HepG2 (cell line): ENCODE measurements around the gene RRBP1. TPM values are rescaled to one million over a fixed set of nuclear protein-coding genes. Genes with fewer than 3 reads are reported as not detected.
A peak's percentile ranks its signal among the peaks of the same experiment; 100 is the strongest.

Experiments
- ATAC-seq: fragments of 200-7000 bp; cut with Tn5 transposase; 3 replicates; pipeline ENCODE4 v1.9.1; 2020; ENCODE audit warnings: mild to moderate bottlenecking, moderate library complexity
- BruUV-seq: library from RNA; stranded (reverse); fragments of 400-500 nt; replicated peaks from 2 replicates; lab custom pipeline; 2021; lab: Mats Ljungman, UMichigan
- CTCF ChIA-PET: fragments of 300-600 bp; formaldehyde crosslinking; extraction: SDS; loops from one replicate; lab custom pipeline; 2021; ENCODE audit warnings: low total read pairs, inconsistent platforms, low intra/inter-chr PET ratio; lab: Yijun Ruan, JAX
- POLR2A ChIA-PET: fragments of 350-600 bp; sonication (Branson Sonifier 250); formaldehyde crosslinking; loops from one replicate; lab custom pipeline; 2020; ENCODE audit warnings: antibody characterized with exemption, inconsistent platforms; lab: Yijun Ruan, JAX
- DNase-seq: peaks from one replicate; pipeline ENCODE4 v3.0.0-alpha.2; 2015; ENCODE audit warnings: low spot score
- FAIRE-seq: peaks from 3 replicates; lab custom pipeline; 2011; peaks lifted over from hg19 to GRCh38; lab: Jason Lieb, UNC
- H2AFZ ChIP-seq: one replicate; pipeline ENCODE4 v1.6.1; 2011; ENCODE audit warnings: low read length, inconsistent platforms
- H3K27ac ChIP-seq: fragments of 300-600 bp; 3 replicates; pipeline ENCODE4 v1.8.0; 2011; ENCODE audit warnings: mixed run types, mild to moderate bottlenecking, mixed read lengths, low read length, inconsistent platforms; ENCODE audit not compliant: insufficient read depth; ENCODE audit errors: extremely low read length
- H3K27me3 ChIP-seq, 2 experiments: fragments of 200-600 bp in 1 of 2; 2 replicates in 1 of 2; 3 replicates in 1 of 2; pipeline versions ENCODE4 v1.6.0 to v1.8.0; 2011; ENCODE audit warnings: low read length in 2 of 2, mild to moderate bottlenecking in 2 of 2, moderate library complexity in 2 of 2, inconsistent platforms in 1 of 2; ENCODE audit not compliant: insufficient read depth in 2 of 2, control insufficient read depth in 1 of 2
- H3K36me3 ChIP-seq, 2 experiments: fragments of 200-600 bp in 1 of 2; replicated peaks in 1 of 2; 2 replicates in 1 of 2; 3 replicates in 1 of 2; pipeline versions ENCODE4 v1.5.1 to v1.8.0; 2011; ENCODE audit warnings: low read length in 2 of 2, inconsistent platforms in 1 of 2; ENCODE audit not compliant: insufficient read depth in 2 of 2, control insufficient read depth in 1 of 2
- H3K4me1 ChIP-seq: 2 replicates; pipeline ENCODE4 v1.5.1; 2012; ENCODE audit warnings: low read length, inconsistent platforms; ENCODE audit not compliant: insufficient read depth
- H3K4me2 ChIP-seq: 2 replicates; pipeline ENCODE4 v1.6.0; 2011; ENCODE audit warnings: low read depth, low read length, inconsistent platforms
- H3K4me3 ChIP-seq, 3 experiments: fragments of 200-600 bp in 1 of 3; sonication (generic), shearing (Covaris generic) in 1 of 3; replicated peaks in 1 of 3; 2 replicates each; pipeline ENCODE4 v1.5.1; 2011 to 2016; ENCODE audit warnings: low read length in 3 of 3, inconsistent platforms in 2 of 3, low read depth in 2 of 3, mild to moderate bottlenecking in 2 of 3, control low read depth in 1 of 3, mixed read lengths in 1 of 3; ENCODE audit not compliant: insufficient read depth in 1 of 3
- H3K79me2 ChIP-seq: one replicate; pipeline ENCODE4 v1.6.1; 2011; ENCODE audit warnings: low read length, inconsistent platforms; ENCODE audit not compliant: insufficient read depth
- H3K9ac ChIP-seq: 2 replicates; pipeline ENCODE4 v1.6.0; 2011; ENCODE audit warnings: mild to moderate bottlenecking, low read depth, low read length, inconsistent platforms; ENCODE audit not compliant: insufficient read depth
- H3K9me3 ChIP-seq: 2 replicates; pipeline ENCODE4 v1.5.1; 2012; ENCODE audit warnings: mild to moderate bottlenecking, low read length
- H4K20me1 ChIP-seq: 2 replicates; pipeline ENCODE4 v1.6.0; 2011; ENCODE audit warnings: inconsistent platforms, mild to moderate bottlenecking, low read length, moderate library complexity; ENCODE audit not compliant: insufficient read depth
- AGO1 ChIP-seq: fragments of 200-400 bp; formaldehyde crosslinking; IDR thresholded peaks from 2 replicates; pipeline ENCODE4 v1.6.1; 2017; ENCODE audit warnings: mild to moderate bottlenecking, low read depth, low read length, moderate library complexity; ENCODE audit not compliant: poor library complexity, severe bottlenecking
- GLI4 ChIP-seq: sonication (generic); formaldehyde crosslinking; IDR thresholded peaks from 2 replicates; pipeline ENCODE4 v1.5.1; 2020; ENCODE audit warnings: missing genetic modification reagents, mild to moderate bottlenecking, moderate library complexity, borderline replicate concordance
- KLF15 ChIP-seq: sonication (generic); formaldehyde crosslinking; IDR thresholded peaks from 2 replicates; pipeline ENCODE4 v1.8.1; 2023; ENCODE audit warnings: borderline replicate concordance, mild to moderate bottlenecking, inconsistent platforms, missing genetic modification reagents, mixed read lengths
- MXD3 ChIP-seq: IDR thresholded peaks from 2 replicates; pipeline ENCODE4 v1.6.1; 2016; ENCODE audit warnings: mild to moderate bottlenecking, missing biosample characterization, missing genetic modification reagents
- SP5 ChIP-seq: IDR thresholded peaks from 2 replicates; pipeline ENCODE4 v1.6.1; 2016; ENCODE audit warnings: low read depth, borderline replicate concordance
- TAF1 ChIP-seq: sonication (generic); formaldehyde crosslinking; IDR thresholded peaks from 2 replicates; pipeline ENCODE4 v1.4.0; 2020; ENCODE audit warnings: missing genetic modification reagents
- TP53 ChIP-seq: sonication (generic); formaldehyde crosslinking; conservative IDR thresholded peaks from 2 replicates; pipeline ENCODE4 v1.4.0; 2020; ENCODE audit warnings: missing genetic modification reagents
- ZNF225 ChIP-seq: sonication (generic); formaldehyde crosslinking; IDR thresholded peaks from 2 replicates; pipeline ENCODE4 v1.4.0; 2020; ENCODE audit warnings: mild to moderate bottlenecking, missing genetic modification reagents
- ZNF30 ChIP-seq: sonication (generic); formaldehyde crosslinking; IDR thresholded peaks from 2 replicates; pipeline ENCODE4 v1.5.0; 2020; ENCODE audit warnings: mild to moderate bottlenecking, missing genetic modification reagents
- ZNF333 ChIP-seq: sonication (generic); formaldehyde crosslinking; IDR thresholded peaks from 2 replicates; pipeline ENCODE4 v1.4.0; 2020; ENCODE audit warnings: mild to moderate bottlenecking, missing genetic modification reagents, borderline replicate concordance
- ZNF468 ChIP-seq: sonication (generic); formaldehyde crosslinking; IDR thresholded peaks from 2 replicates; pipeline ENCODE4 v1.8.0; 2022; ENCODE audit warnings: mild to moderate bottlenecking, moderate library complexity, missing genetic modification reagents
- ZNF580 ChIP-seq: IDR thresholded peaks from 2 replicates; pipeline ENCODE4 v1.6.1; 2016; ENCODE audit warnings: low read depth, borderline replicate concordance
- WGBS: methylation state at CpG from one replicate; pipeline ENCODE4 v1.1.6; 2017; ENCODE audit warnings: low lambda C conversion rate; 5-methylcytosine and 5-hydroxymethylcytosine counted together
- in situ Hi-C: cut with HindIII; loops from 2 replicates; pipeline ENCODE4 v1.10.0; 2017; ENCODE audit warnings: low pct_unique_long_range_greater_than_20kb; ENCODE audit not compliant: extremely low pct_ligation_motif_present
- intact Hi-C: fragments of 100-400 bp; cut with micrococcal nuclease; formaldehyde crosslinking; loops from one replicate; pipeline ENCODE4 v1.10.0; 2022; ENCODE audit not compliant: unreplicated experiment
- polyA plus RNA-seq, 8 experiments: library from polyadenylated mRNA; depleted of rRNA in 3 of 8; stranded (reverse) in 7 of 8; unstranded in 1 of 8; fragments of >200 nt; fragmentation: Illumina TruSeq in 4 of 8; extraction: Trizol in 4 of 8; gene quantifications; 2 replicates each; pipeline versions ENCODE4 v1.2.1 to v1.2.3, GENCODE V29; 2011 to 2016; ENCODE audit warnings: low read depth in 4 of 8, missing spikeins in 1 of 8, mixed read lengths in 1 of 8; ENCODE audit not compliant: insufficient read depth in 1 of 8
- total RNA-seq, 5 experiments: library from RNA; depleted of rRNA; stranded (reverse); fragments of >200 nt; fragmentation: Illumina TruSeq; extraction: Trizol; gene quantifications; 2 replicates each; pipeline ENCODE4 v1.2.3, GENCODE V29; 2016; ENCODE audit warnings: low read depth in 1 of 5
- TF ChIP-seq, protein P1 (sequence below): sonication (generic); formaldehyde crosslinking; IDR thresholded peaks from 2 replicates; pipeline ENCODE4 v1.4.0; 2020; ENCODE audit warnings: missing genetic modification reagents

The RRBP1 gene
- total and polyA plus RNA-seq, 2 of the 13 experiments (the other 11 are each of a cell fraction or from before 2014, with no cell fraction given) = 150 to 222 TPM

- TF ChIP-seq GLI4 (CRISPR knock-in tag) (no peak; the same call in 1 of the 2 replicates), ZNF468 (no peak), AGO1 (peak; percentile 22), KLF15 (CRISPR knock-in tag) (no peak)
These were observed 961 bp downstream of the RRBP1 start (continued) for GRCh38 chr20:17680836-17681725.

DNA sequence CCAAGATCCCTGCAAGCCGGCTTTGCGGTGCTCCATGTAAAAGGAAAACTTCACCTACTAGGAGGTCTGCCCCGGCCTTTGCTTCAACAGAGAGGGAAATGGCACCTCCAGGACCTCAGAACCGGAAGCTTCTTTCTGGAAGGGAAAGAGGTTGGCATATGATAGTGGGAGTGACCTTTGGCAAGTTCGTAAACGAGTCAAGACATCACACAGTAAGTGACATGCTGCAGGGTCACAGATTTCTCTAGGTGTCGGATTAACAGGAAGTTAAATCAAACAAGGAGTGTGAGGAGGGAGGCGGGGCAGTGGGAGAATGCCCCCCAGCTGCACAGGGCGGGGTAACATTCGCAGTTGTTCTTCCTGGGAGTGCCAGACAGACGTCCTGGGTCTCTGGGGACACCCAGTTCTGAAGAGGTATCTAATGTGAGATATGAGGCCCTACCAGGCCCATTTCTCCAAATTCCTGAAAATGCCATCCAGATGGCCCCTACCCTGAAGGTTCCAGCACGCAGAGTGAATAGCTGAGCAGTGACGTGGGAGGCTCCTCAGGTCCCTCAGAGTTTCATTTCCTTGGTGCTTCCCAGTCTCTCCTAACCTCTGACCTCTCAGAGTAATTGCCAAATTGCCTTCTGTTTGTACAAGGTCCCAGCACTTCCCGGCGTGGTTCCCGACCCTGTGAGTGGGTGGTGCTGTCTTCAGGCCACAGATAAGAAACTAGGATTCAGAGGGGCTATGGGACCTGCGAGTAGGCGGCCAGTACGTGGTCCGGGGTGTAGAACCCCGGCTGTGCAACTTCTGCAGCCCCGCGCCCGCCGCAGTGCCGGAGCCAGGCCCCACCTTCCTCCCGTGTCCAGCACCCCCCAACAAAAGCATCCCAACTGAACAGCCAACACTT, 1.9 kb downstream of the RRBP1 start:
- H2AFZ ChIP-seq = no peak overlapping the region
- no peaks in the 10 kb centered on the region for H3K9me3 ChIP-seq
- intact Hi-C loops (loop anchor here (1.0 to 5.0 kb wide), 2 partner anchors 127 to 218 kb away; no protein-coding TSS in a partner anchor), in situ Hi-C loops (loop anchor here (5.0 kb wide), 1 partner anchor 202 kb away; no protein-coding TSS in a partner anchor)
- peaks cover 21 to 53% of the 10 kb centered on the region in 2 experiments for H3K36me3 ChIP-seq
- H3K27me3 ChIP-seq = no peaks in the 10 kb centered on the region; a peak in 1 of 5 replicates
- H3K4me2 ChIP-seq = peak overlapping the region; percentile 89
- DNase-seq = peak; percentile 80
- H3K4me1 ChIP-seq = peaks cover 79% of the 10 kb centered on the region
- BruUV-seq = no TSS peak
- peak overlapping the region; percentile 70 for H3K27ac ChIP-seq
- H3K79me2 ChIP-seq = peaks cover 58% of the 10 kb centered on the region
- peak; percentile 81 for FAIRE-seq
- ChIA-PET CTCF (interaction anchor here (2.2 to 2.3 kb wide), 2 partner anchors 42 to 218 kb away, joined by 8 to 29 read pairs; no protein-coding TSS in a partner anchor), POLR2A (interaction anchor here (0.6 to 10.8 kb wide), 18 partner anchors 15 to 461 kb away, joined by 3 to 347 read pairs (median 5); partner anchors contain the start of genes MGME1 and SNX5)
- no peak for ATAC-seq
- H4K20me1 ChIP-seq = peaks cover 57% of the 10 kb centered on the region
- 20% methylated on average over 23 of the region's 27 CpGs for WGBS
- peak overlapping the region; percentile 91 for H3K9ac ChIP-seq
- H3K4me3 ChIP-seq = peak overlapping the region; percentile 87 to 92 (median 92)
- TF ChIP-seq TAF1 (CRISPR knock-in tag) (peak; percentile 25; the same call in 1 of the 2 replicates), ZNF30 (no peak), MXD3 (peak; percentile 28; the same call in 1 of the 2 replicates), TP53 (no peak; the same call in 1 of the 2 replicates), SP5 (CRISPR knock-in tag) (peak; percentile 51), ZNF225 (CRISPR knock-in tag) (0 out of 2 replicates have a peak, but pooled peaks have one; percentile 32), ZNF333 (no peak; the same call in 1 of the 2 replicates), ZNF580 (CRISPR knock-in tag) (no peak)
- TF ChIP-seq, protein P1, sequence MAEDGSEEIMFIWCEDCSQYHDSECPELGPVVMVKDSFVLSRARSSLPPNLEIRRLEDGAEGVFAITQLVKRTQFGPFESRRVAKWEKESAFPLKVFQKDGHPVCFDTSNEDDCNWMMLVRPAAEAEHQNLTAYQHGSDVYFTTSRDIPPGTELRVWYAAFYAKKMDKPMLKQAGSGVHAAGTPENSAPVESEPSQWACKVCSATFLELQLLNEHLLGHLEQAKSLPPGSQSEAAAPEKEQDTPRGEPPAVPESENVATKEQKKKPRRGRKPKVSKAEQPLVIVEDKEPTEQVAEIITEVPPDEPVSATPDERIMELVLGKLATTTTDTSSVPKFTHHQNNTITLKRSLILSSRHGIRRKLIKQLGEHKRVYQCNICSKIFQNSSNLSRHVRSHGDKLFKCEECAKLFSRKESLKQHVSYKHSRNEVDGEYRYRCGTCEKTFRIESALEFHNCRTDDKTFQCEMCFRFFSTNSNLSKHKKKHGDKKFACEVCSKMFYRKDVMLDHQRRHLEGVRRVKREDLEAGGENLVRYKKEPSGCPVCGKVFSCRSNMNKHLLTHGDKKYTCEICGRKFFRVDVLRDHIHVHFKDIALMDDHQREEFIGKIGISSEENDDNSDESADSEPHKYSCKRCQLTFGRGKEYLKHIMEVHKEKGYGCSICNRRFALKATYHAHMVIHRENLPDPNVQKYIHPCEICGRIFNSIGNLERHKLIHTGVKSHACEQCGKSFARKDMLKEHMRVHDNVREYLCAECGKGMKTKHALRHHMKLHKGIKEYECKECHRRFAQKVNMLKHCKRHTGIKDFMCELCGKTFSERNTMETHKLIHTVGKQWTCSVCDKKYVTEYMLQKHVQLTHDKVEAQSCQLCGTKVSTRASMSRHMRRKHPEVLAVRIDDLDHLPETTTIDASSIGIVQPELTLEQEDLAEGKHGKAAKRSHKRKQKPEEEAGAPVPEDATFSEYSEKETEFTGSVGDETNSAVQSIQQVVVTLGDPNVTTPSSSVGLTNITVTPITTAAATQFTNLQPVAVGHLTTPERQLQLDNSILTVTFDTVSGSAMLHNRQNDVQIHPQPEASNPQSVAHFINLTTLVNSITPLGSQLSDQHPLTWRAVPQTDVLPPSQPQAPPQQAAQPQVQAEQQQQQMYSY = 0 out of 2 replicates have a peak, but pooled peaks have one; percentile 22
